ENCODE results near the gene HOXC6.

DNA sequence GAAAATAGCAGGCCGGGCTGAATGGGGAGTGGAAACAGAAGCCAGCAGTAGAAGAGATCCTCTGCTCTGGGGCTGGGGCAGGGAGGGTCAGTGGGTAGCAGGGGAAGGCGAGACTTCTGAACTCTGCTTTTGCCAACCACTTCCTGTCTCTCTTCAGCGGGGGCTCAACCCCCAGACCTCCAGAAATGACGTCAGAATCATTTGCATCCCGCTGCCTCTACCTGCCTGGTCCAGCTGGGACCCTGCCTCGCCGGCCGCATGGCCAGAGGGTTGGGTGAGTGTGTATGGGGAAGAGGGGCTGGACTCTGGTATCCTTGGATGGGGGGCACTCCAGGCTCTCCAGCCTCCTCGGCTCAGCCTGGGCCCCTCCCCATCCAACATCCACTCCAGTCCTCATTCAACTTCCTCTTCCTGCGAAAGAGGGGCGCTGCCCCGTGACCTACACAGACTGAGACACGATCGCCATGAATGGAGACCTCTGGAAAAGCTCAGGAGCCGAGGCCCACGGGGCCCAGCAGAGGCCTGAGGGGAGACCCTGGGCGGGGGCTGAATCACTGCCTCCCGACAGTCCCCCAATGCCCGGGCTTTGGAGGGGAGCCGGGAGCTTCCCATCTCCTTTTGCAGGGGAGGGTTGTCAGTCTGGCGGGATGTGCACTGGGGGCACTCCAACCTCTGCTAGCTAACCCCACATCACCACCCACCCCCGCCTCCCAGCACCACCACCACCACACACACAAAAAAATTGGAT lies 24.9 kb downstream of the HOXC6 start:
- no peak for TF ChIP-seq CTCF (IDR thresholded peaks at IDR 0.05)
- no peak for TF ChIP-seq POLR2A (IDR thresholded peaks at IDR 0.05)

All from heart left ventricle (tissue), 13 donors.